Activated naive CD4-positive, alpha-beta T cell treated with anti-CD3 and anti-CD28 coated beads, Interleukin-2, amount 50 U/mL, for 24 hours (primary cell): ENCODE data around the gene ARL4C.

ENCODE experiments used
- H3K27ac Mint-ChIP-seq: one replicate; pipeline ENCODE4 v1.8.0; 2021; ENCODE audit warnings: mild to moderate bottlenecking, mixed read lengths
- H3K27me3 Mint-ChIP-seq: one replicate; pipeline ENCODE4 v1.8.0; 2021; ENCODE audit warnings: mixed read lengths
- H3K36me3 Mint-ChIP-seq: one replicate; pipeline ENCODE4 v1.8.0; 2021; ENCODE audit warnings: mixed read lengths
- H3K4me1 Mint-ChIP-seq: one replicate; pipeline ENCODE4 v1.8.0; 2021; ENCODE audit warnings: mixed read lengths
- H3K4me3 Mint-ChIP-seq: one replicate; pipeline ENCODE4 v1.8.0; 2021; ENCODE audit warnings: mild to moderate bottlenecking, mixed read lengths
- H3K9me3 Mint-ChIP-seq: one replicate; pipeline ENCODE4 v1.8.0; 2021; ENCODE audit warnings: mixed read lengths

Gene ARL4C

GRCh38 chr2:234490271-234491091 lies 6.4 kb downstream of the ARL4C start:
- peak overlapping the region; percentile 99 for H3K27ac Mint-ChIP-seq
- H3K36me3 Mint-ChIP-seq = peaks cover 6% of the 10 kb centered on the region
- no peaks in the 10 kb centered on the region for H3K27me3 Mint-ChIP-seq
- H3K9me3 Mint-ChIP-seq = no peaks in the 10 kb centered on the region
- H3K4me1 Mint-ChIP-seq = peaks cover 77% of the 10 kb centered on the region
- peak overlapping the region; percentile 94 for H3K4me3 Mint-ChIP-seq

GRCh38 chr2:234488913-234489451 lies 7.9 kb downstream of the ARL4C start:
- H3K9me3 Mint-ChIP-seq = no peaks in the 10 kb centered on the region
- H3K27me3 Mint-ChIP-seq = no peaks in the 10 kb centered on the region
- peak overlapping the region; percentile 99 for H3K27ac Mint-ChIP-seq
- peaks cover 92% of the 10 kb centered on the region for H3K4me1 Mint-ChIP-seq
- peaks cover 4% of the 10 kb centered on the region for H3K36me3 Mint-ChIP-seq
- peak overlapping the region; percentile 81 for H3K4me3 Mint-ChIP-seq

GRCh38 chr2:234488486-234488885 lies 8.4 kb downstream of the ARL4C start:
- Mint-ChIP-seq H3K27ac (peak overlapping the region; percentile 99), H3K9me3 (no peaks in the 10 kb centered on the region), H3K36me3 (peaks cover 4% of the 10 kb centered on the region), H3K4me1 (peaks cover 97% of the 10 kb centered on the region), H3K4me3 (peak overlapping the region; percentile 81), H3K27me3 (no peaks in the 10 kb centered on the region)

GRCh38 chr2:234487356-234487755 lies 9.5 kb downstream of the ARL4C start:
- Mint-ChIP-seq H3K27ac (peak overlapping the region; percentile 99), H3K27me3 (no peaks in the 10 kb centered on the region), H3K9me3 (no peaks in the 10 kb centered on the region), H3K4me1 (peaks cover 98% of the 10 kb centered on the region), H3K4me3 (no peak overlapping the region), H3K36me3 (peaks cover 4% of the 10 kb centered on the region)

- no peaks in the 10 kb centered on the region for H3K27me3 Mint-ChIP-seq
- peaks cover 94% of the 10 kb centered on the region for H3K4me1 Mint-ChIP-seq
- peak overlapping the region; percentile 92 for H3K27ac Mint-ChIP-seq
- no peaks in the 10 kb centered on the region for H3K9me3 Mint-ChIP-seq
- H3K36me3 Mint-ChIP-seq = peaks cover 3% of the 10 kb centered on the region
- peak overlapping the region; percentile 64 for H3K4me3 Mint-ChIP-seq
Measured at GRCh38 chr2:234483568-234484251, 13.2 kb downstream of the ARL4C start.

- Mint-ChIP-seq H3K27me3 (no peaks in the 10 kb centered on the region), H3K4me1 (peaks cover 84% of the 10 kb centered on the region), H3K4me3 (no peak overlapping the region), H3K36me3 (no peaks in the 10 kb centered on the region), H3K27ac (no peak overlapping the region), H3K9me3 (no peaks in the 10 kb centered on the region)
Measured at GRCh38 chr2:234481301-234481700, 15.6 kb downstream of the ARL4C start.

GRCh38 chr2:234480337-234480736 lies 16.5 kb downstream of the ARL4C start:
- H3K27ac Mint-ChIP-seq = no peak overlapping the region
- peaks cover 83% of the 10 kb centered on the region for H3K4me1 Mint-ChIP-seq
- H3K9me3 Mint-ChIP-seq = no peaks in the 10 kb centered on the region
- no peaks in the 10 kb centered on the region for H3K36me3 Mint-ChIP-seq
- H3K4me3 Mint-ChIP-seq = no peak overlapping the region
- no peaks in the 10 kb centered on the region for H3K27me3 Mint-ChIP-seq

- H3K9me3 Mint-ChIP-seq = no peaks in the 10 kb centered on the region
- peaks cover under 1% of the 10 kb centered on the region for H3K36me3 Mint-ChIP-seq
- H3K27ac Mint-ChIP-seq = no peak overlapping the region
- H3K4me1 Mint-ChIP-seq = peaks cover 83% of the 10 kb centered on the region
- H3K27me3 Mint-ChIP-seq = no peaks in the 10 kb centered on the region
- H3K4me3 Mint-ChIP-seq = no peak overlapping the region
Measured at GRCh38 chr2:234479465-234479864, 17.4 kb downstream of the ARL4C start.

- no peaks in the 10 kb centered on the region for H3K9me3 Mint-ChIP-seq
- no peak overlapping the region for H3K27ac Mint-ChIP-seq
- peaks cover 2% of the 10 kb centered on the region for H3K36me3 Mint-ChIP-seq
- H3K27me3 Mint-ChIP-seq = no peaks in the 10 kb centered on the region
- peaks cover 72% of the 10 kb centered on the region for H3K4me1 Mint-ChIP-seq
- H3K4me3 Mint-ChIP-seq = peak overlapping the region; percentile 36
Measured at GRCh38 chr2:234478121-234478858, 18.6 kb downstream of the ARL4C start.

GRCh38 chr2:234476766-234477165 lies 20.1 kb downstream of the ARL4C start:
- Mint-ChIP-seq H3K9me3 (no peaks in the 10 kb centered on the region), H3K36me3 (peaks cover 2% of the 10 kb centered on the region), H3K4me3 (no peak overlapping the region), H3K27ac (no peak overlapping the region), H3K27me3 (no peaks in the 10 kb centered on the region), H3K4me1 (peaks cover 59% of the 10 kb centered on the region)

GRCh38 chr2:234474654-234475053 lies 22.2 kb downstream of the ARL4C start:
- peaks cover 44% of the 10 kb centered on the region for H3K4me1 Mint-ChIP-seq
- no peak overlapping the region for H3K4me3 Mint-ChIP-seq
- no peaks in the 10 kb centered on the region for H3K9me3 Mint-ChIP-seq
- no peaks in the 10 kb centered on the region for H3K27me3 Mint-ChIP-seq
- no peak overlapping the region for H3K27ac Mint-ChIP-seq
- peaks cover 2% of the 10 kb centered on the region for H3K36me3 Mint-ChIP-seq

- no peak overlapping the region for H3K27ac Mint-ChIP-seq
- H3K4me1 Mint-ChIP-seq = peaks cover 45% of the 10 kb centered on the region
- H3K9me3 Mint-ChIP-seq = no peaks in the 10 kb centered on the region
- no peaks in the 10 kb centered on the region for H3K27me3 Mint-ChIP-seq
- peaks cover 2% of the 10 kb centered on the region for H3K36me3 Mint-ChIP-seq
- no peak overlapping the region for H3K4me3 Mint-ChIP-seq
Measured at GRCh38 chr2:234472155-234472554, 24.7 kb downstream of the ARL4C start.

GRCh38 chr2:234469972-234470371 lies 26.9 kb downstream of the ARL4C start:
- Mint-ChIP-seq H3K4me3 (no peak overlapping the region), H3K9me3 (no peaks in the 10 kb centered on the region), H3K27ac (no peak overlapping the region), H3K36me3 (peaks cover 2% of the 10 kb centered on the region), H3K4me1 (peaks cover 53% of the 10 kb centered on the region), H3K27me3 (no peaks in the 10 kb centered on the region)

GRCh38 chr2:234469251-234469845 lies 27.5 kb downstream of the ARL4C start:
- H3K9me3 Mint-ChIP-seq = no peaks in the 10 kb centered on the region
- no peak overlapping the region for H3K27ac Mint-ChIP-seq
- H3K36me3 Mint-ChIP-seq = no peaks in the 10 kb centered on the region
- no peak overlapping the region for H3K4me3 Mint-ChIP-seq
- peaks cover 53% of the 10 kb centered on the region for H3K4me1 Mint-ChIP-seq
- no peaks in the 10 kb centered on the region for H3K27me3 Mint-ChIP-seq

GRCh38 chr2:234468503-234468902 lies 28.4 kb downstream of the ARL4C start:
- Mint-ChIP-seq H3K36me3 (no peaks in the 10 kb centered on the region), H3K9me3 (no peaks in the 10 kb centered on the region), H3K4me3 (no peak overlapping the region), H3K27me3 (no peaks in the 10 kb centered on the region), H3K4me1 (peaks cover 62% of the 10 kb centered on the region), H3K27ac (no peak overlapping the region)
